Stimulated activated naive CD8-positive, alpha-beta T cell treated with anti-CD3 and anti-CD28 coated beads, Interleukin-15, amount 100 ng/mL, for 72 hours (primary cell): ENCODE measurements around the gene QRFP.
A peak's percentile ranks its signal among the peaks of the same experiment; 100 is the strongest.

Source experiments
- ATAC-seq: fragments of 150-1000 bp; cut with Tn5 transposase; 2 replicates; pipeline ENCODE4 v1.10.0; 2021; ENCODE audit warnings: mild to moderate bottlenecking, moderate library complexity
- DNase-seq, 2 donors: peaks; one replicate each; pipeline ENCODE4 v3.0.0; 2021 to 2022
- H3K27ac Mint-ChIP-seq, 2 donors: one replicate each; pipeline ENCODE4 v1.8.0; 2022; ENCODE audit warnings: mild to moderate bottlenecking in 2 of 2, mixed read lengths in 2 of 2, moderate library complexity in 2 of 2
- H3K27me3 Mint-ChIP-seq: one replicate; pipeline ENCODE4 v1.8.0; 2022; ENCODE audit warnings: mixed read lengths
- H3K4me1 Mint-ChIP-seq: one replicate; pipeline ENCODE4 v1.8.0; 2022; ENCODE audit warnings: mild to moderate bottlenecking, mixed read lengths
- H3K4me3 Mint-ChIP-seq, 2 donors: one replicate each; pipeline ENCODE4 v1.8.0; 2022; ENCODE audit warnings: mild to moderate bottlenecking in 2 of 2, mixed read lengths in 2 of 2, moderate library complexity in 1 of 2
- H3K9me3 Mint-ChIP-seq, 2 donors: one replicate each; pipeline ENCODE4 v1.8.0; 2022; ENCODE audit warnings: mixed read lengths in 2 of 2

Gene QRFP

DNA sequence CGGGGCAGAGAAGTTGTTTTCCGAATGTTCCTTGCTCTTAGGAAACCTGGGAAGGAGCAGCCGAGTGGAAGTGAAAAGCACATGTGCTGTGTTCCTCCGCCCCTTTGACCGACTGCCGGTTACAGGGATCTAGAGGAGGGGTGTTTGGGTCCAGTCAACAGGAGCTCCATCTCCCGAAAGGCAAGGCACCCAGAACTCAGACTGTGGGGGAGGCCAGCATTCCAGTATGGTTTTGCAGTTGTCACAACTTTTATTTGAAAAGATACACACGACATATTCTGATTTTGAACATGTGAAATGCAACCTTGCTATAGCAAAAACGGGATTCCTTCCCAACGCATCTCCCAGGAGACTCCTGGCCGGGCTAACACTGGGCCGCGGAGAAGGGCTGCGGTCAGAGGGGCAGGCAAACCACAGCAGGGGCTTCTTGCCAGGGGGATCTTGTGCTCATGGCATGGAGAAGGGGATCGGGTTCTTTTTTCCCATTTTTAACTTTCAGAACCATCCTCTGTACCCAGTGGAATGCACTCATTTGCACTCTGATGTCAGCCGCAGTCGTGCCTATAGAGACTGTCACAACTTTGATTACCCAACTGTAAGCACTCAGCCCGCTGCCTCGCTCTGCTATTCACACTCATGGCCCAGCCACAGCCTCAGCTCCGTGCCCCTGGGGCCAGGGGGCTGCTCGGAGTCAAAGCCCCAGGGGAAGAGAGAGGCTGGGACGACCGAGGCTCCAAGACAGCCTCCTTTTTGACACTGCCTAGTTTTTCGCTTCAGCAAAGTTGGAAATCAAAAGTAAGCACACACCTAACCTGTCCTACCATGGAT lies 3.9 kb downstream of the QRFP start:
- DNase-seq = no peak
- Mint-ChIP-seq H3K9me3 (no peaks in the 10 kb centered on the region), H3K4me3 (no peak overlapping the region), H3K4me1 (no peaks in the 10 kb centered on the region), H3K27ac (no peak overlapping the region), H3K27me3 (no peaks in the 10 kb centered on the region)
- ATAC-seq = no peak

GRCh38 chr9:130891688-130892476 lies 4.7 kb downstream of the QRFP start:
- H3K27me3 Mint-ChIP-seq = no peaks in the 10 kb centered on the region
- peak overlapping the region in 1 of 2 donors; percentile 85 for H3K27ac Mint-ChIP-seq
- DNase-seq (no peak), ATAC-seq (no peak)
- no peaks in the 10 kb centered on the region for H3K9me3 Mint-ChIP-seq
- H3K4me3 Mint-ChIP-seq = no peak overlapping the region
- no peaks in the 10 kb centered on the region for H3K4me1 Mint-ChIP-seq

GRCh38 chr9:130890870-130891687 lies 5.5 kb downstream of the QRFP start:
- Mint-ChIP-seq H3K27ac (peak overlapping the region in 1 of 2 donors; percentile 85), H3K27me3 (no peaks in the 10 kb centered on the region), H3K4me3 (no peak overlapping the region), H3K9me3 (no peaks in the 10 kb centered on the region), H3K4me1 (no peaks in the 10 kb centered on the region)
- DNase-seq = no peak
- no peak for ATAC-seq

DNA sequence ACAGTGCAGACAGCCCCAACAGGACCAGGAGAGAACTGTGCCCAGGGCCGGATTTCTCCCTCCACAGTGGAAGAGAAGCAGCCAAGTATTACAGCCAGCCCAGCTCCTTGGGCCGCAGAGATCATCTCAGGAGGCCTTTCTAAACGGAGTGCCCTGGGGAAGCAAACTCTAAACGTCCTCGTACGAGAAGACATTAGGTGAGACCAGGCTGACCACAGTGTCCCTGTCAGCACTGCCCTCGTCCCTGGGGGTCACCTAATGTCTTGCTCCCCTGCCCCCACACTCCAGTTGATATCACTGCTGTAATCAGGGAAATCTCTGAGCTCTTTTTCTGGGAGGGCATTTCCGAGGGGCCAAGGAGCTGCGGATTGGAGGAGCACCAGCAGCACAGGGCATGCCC lies 6.5 kb downstream of the QRFP start:
- no peak for ATAC-seq
- no peaks in the 10 kb centered on the region for H3K4me1 Mint-ChIP-seq

GRCh38 chr9:130888146-130888885 lies 8.3 kb downstream of the QRFP start:
- ATAC-seq (no peak), DNase-seq (no peak)
- Mint-ChIP-seq H3K27me3 (no peaks in the 10 kb centered on the region), H3K9me3 (no peaks in the 10 kb centered on the region), H3K4me1 (no peaks in the 10 kb centered on the region), H3K4me3 (no peak overlapping the region), H3K27ac (peak overlapping the region in 1 of 2 donors; percentile 19)

More for the DNA sequence above, 6.5 kb downstream of the QRFP start:
- no peak overlapping the region for H3K4me3 Mint-ChIP-seq
- H3K27me3 Mint-ChIP-seq = no peaks in the 10 kb centered on the region
- H3K9me3 Mint-ChIP-seq = no peaks in the 10 kb centered on the region
- peak overlapping the region in 1 of 2 donors; percentile 42 for H3K27ac Mint-ChIP-seq
- no peak for DNase-seq

DNA sequence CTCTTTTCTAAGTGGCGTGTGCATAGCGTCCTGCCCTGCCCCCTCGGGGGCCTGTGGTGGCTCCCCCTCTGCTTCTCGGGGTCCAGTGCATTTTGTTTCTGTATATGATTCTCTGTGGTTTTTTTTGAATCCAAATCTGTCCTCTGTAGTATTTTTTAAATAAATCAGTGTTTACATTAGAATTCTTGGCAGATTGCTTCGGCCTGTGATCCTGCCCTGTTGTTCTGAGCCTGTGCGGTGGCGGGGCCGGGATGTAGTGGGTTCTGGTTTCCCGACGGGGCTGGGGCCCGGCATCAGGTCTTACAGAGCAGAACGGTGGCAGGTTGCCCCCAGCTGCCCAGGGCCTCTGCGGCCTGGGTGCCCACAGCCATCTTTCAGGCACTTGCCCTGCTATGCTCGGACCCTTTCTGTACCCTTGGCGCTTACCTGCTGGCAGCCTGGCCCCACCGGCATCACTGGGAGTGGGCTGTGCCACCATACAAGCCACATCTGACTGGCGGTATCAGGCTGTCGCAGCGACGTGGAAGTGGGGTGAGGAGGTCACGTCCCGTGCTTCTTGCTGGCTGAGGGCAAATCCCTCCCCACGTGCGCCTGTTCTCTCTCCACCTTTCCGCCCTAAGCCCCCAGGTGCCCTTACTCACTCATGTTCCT lies 9.0 kb downstream of the QRFP start:
- ATAC-seq = no peak
- Mint-ChIP-seq H3K4me3 (no peak overlapping the region), H3K27me3 (no peaks in the 10 kb centered on the region), H3K9me3 (no peaks in the 10 kb centered on the region), H3K4me1 (no peaks in the 10 kb centered on the region), H3K27ac (peak overlapping the region; percentile 29 to 48)
- no peak for DNase-seq

GRCh38 chr9:130886981-130887380 lies 9.6 kb downstream of the QRFP start:
- H3K9me3 Mint-ChIP-seq = no peaks in the 10 kb centered on the region
- peak overlapping the region; percentile 13 to 70 for H3K27ac Mint-ChIP-seq
- no peaks in the 10 kb centered on the region for H3K27me3 Mint-ChIP-seq
- no peak overlapping the region for H3K4me3 Mint-ChIP-seq
- ATAC-seq (no peak), DNase-seq (no peak)
- no peaks in the 10 kb centered on the region for H3K4me1 Mint-ChIP-seq

GRCh38 chr9:130885484-130886375 lies 10.9 kb downstream of the QRFP start:
- H3K27ac Mint-ChIP-seq = peak overlapping the region; percentile 51 to 72
- no peak overlapping the region for H3K4me3 Mint-ChIP-seq

GRCh38 chr9:130884542-130885483 lies 11.8 kb downstream of the QRFP start:
- no peak overlapping the region for H3K4me3 Mint-ChIP-seq
- no peak for DNase-seq
- no peaks in the 10 kb centered on the region for H3K27me3 Mint-ChIP-seq
- ATAC-seq = no peak
- peak overlapping the region in 1 of 2 donors; percentile 59 for H3K27ac Mint-ChIP-seq
- H3K9me3 Mint-ChIP-seq = no peaks in the 10 kb centered on the region
- H3K4me1 Mint-ChIP-seq = no peaks in the 10 kb centered on the region

More at GRCh38 chr9:130885484-130886375, 10.9 kb downstream of the QRFP start:
- H3K27me3 Mint-ChIP-seq = no peaks in the 10 kb centered on the region
- H3K4me1 Mint-ChIP-seq = no peaks in the 10 kb centered on the region
- no peak for DNase-seq
- no peak for ATAC-seq
- H3K9me3 Mint-ChIP-seq = no peaks in the 10 kb centered on the region

DNA sequence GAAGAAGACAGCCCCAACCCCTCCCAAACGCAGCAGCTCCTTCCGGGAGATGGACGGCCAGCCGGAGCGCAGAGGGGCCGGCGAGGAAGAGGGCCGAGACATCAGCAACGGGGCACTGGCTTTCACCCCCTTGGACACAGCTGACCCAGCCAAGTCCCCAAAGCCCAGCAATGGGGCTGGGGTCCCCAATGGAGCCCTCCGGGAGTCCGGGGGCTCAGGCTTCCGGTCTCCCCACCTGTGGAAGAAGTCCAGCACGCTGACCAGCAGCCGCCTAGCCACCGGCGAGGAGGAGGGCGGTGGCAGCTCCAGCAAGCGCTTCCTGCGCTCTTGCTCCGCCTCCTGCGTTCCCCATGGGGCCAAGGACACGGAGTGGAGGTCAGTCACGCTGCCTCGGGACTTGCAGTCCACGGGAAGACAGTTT lies 12.5 kb downstream of the QRFP start:
- no peaks in the 10 kb centered on the region for H3K27me3 Mint-ChIP-seq
- H3K4me1 Mint-ChIP-seq = no peaks in the 10 kb centered on the region
- no peak overlapping the region for H3K4me3 Mint-ChIP-seq
- peak overlapping the region in 1 of 2 donors; percentile 85 for H3K27ac Mint-ChIP-seq
- no peak for ATAC-seq
- H3K9me3 Mint-ChIP-seq = no peaks in the 10 kb centered on the region
- DNase-seq = no peak

GRCh38 chr9:130883479-130883878 lies 13.1 kb downstream of the QRFP start:
- Mint-ChIP-seq H3K27ac (no peak overlapping the region), H3K9me3 (no peaks in the 10 kb centered on the region), H3K4me3 (no peak overlapping the region), H3K27me3 (no peaks in the 10 kb centered on the region), H3K4me1 (no peaks in the 10 kb centered on the region)
- no peak for ATAC-seq
- no peak for DNase-seq

DNA sequence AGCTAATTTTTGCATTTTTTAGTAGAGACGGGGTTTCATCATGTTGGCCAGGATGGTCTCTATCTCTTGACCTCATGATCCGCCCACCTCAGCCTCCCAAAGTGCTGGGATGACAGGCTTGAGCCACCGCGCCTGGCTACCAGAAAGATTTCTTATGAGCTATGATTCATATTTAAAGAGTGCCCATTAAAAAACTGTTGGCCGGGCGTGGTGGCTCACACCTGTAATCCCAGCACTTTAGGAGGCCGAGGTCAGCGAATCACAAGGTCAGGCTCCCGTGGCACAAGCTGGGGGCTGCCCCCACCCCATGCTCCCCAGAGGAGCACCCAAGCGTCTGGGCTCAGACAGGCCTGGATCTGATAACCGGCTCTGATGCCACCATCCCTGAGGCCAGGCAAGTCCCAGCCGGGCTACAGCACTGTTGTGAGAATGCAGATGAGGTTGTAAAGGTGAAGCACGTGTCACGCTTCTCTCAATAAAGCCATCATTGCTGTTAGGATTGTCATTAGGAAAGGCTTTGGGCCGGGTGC lies 13.9 kb downstream of the QRFP start:
- Mint-ChIP-seq H3K27me3 (no peaks in the 10 kb centered on the region), H3K4me3 (no peak overlapping the region), H3K27ac (no peak overlapping the region), H3K9me3 (no peaks in the 10 kb centered on the region), H3K4me1 (no peaks in the 10 kb centered on the region)
- ATAC-seq (no peak), DNase-seq (no peak)

DNA sequence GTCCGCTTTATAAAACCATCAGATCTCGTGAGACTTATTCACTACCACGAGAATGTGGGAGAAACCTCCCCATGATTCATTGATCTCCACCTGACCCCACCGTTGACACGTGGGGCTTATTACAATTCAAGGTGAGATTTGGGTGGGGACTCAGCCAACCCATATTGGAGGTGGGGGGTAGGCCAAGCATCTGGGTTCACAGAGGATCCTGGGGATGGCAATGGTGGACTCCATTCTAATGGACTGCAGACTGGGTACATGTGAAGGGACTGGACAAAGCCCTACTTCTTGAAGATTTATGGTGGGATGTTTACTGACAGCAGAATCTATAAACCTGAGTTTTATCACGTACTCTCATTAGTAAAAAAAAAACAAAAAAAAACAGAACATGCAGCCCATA lies 15.1 kb downstream of the QRFP start:
- no peak overlapping the region for H3K27ac Mint-ChIP-seq
- no peaks in the 10 kb centered on the region for H3K27me3 Mint-ChIP-seq
- DNase-seq = no peak
- H3K4me1 Mint-ChIP-seq = no peaks in the 10 kb centered on the region
- no peak overlapping the region for H3K4me3 Mint-ChIP-seq
- ATAC-seq = no peak
- H3K9me3 Mint-ChIP-seq = no peaks in the 10 kb centered on the region
